HS-5 (cell line): ENCODE results near the gene LITAF.
"Not testable (repeated sequence)": the region's sequence is repeated elsewhere in the genome, so short reads cannot be mapped to it uniquely, and the experiment has no call there.

Experiments
- DNase-seq: peaks from one replicate; pipeline ENCODE4 v3.0.0-alpha.2; 2012; ENCODE audit warnings: low read depth

LITAF gene

GRCh38 chr16:11572301-11572995 lies 14.3 kb downstream of the LITAF start:
- DNase-seq, result no peak

GRCh38 chr16:11571549-11571948 lies 15.2 kb downstream of the LITAF start:
- DNase-seq, result no peak

- no peak for DNase-seq
Measured at GRCh38 chr16:11570806-11571205, 15.9 kb downstream of the LITAF start.

GRCh38 chr16:11570258-11570657 lies 16.5 kb downstream of the LITAF start:
- DNase-seq, result no peak

- no peak for DNase-seq
Measured at GRCh38 chr16:11566398-11566797, 20.3 kb downstream of the LITAF start.

- no peak for DNase-seq
Measured at GRCh38 chr16:11565665-11566064, 21.1 kb downstream of the LITAF start.

- no peak for DNase-seq
Measured at GRCh38 chr16:11564046-11564926, 22.4 kb downstream of the LITAF start.

GRCh38 chr16:11563493-11564040 lies 23.2 kb downstream of the LITAF start:
- no peak for DNase-seq

- no peak for DNase-seq
Measured at GRCh38 chr16:11562941-11563340, 23.8 kb downstream of the LITAF start.

GRCh38 chr16:11562411-11562810 lies 24.3 kb downstream of the LITAF start:
- no peak for DNase-seq

GRCh38 chr16:11561856-11562255 lies 24.9 kb downstream of the LITAF start:
- DNase-seq, result no peak

GRCh38 chr16:11561454-11561805 lies 25.3 kb downstream of the LITAF start:
- DNase-seq, result no peak

- DNase-seq, result no peak
Measured at GRCh38 chr16:11560701-11561453, 25.8 kb downstream of the LITAF start.

GRCh38 chr16:11558308-11558823 lies 28.4 kb downstream of the LITAF start:
- not testable (repeated sequence) for DNase-seq

- no peak for DNase-seq
Measured at GRCh38 chr16:11557801-11558200, 28.9 kb downstream of the LITAF start.

GRCh38 chr16:11556945-11557720 lies 29.6 kb downstream of the LITAF start:
- DNase-seq, result no peak

- DNase-seq, result no peak
Measured at GRCh38 chr16:11556214-11556819, 30.4 kb downstream of the LITAF start.

GRCh38 chr16:11554053-11554452 lies 32.7 kb downstream of the LITAF start:
- no peak for DNase-seq

GRCh38 chr16:11553371-11553770 lies 33.3 kb downstream of the LITAF start:
- DNase-seq, result no peak

GRCh38 chr16:11552440-11552839 lies 34.3 kb downstream of the LITAF start:
- no peak for DNase-seq

GRCh38 chr16:11551842-11552241 lies 34.9 kb downstream of the LITAF start:
- DNase-seq, result no peak
